Tibial nerve (tissue), 3 donors: ENCODE measurements around the gene FFAR1.

Source experiments
- CTCF ChIP-seq, 5 experiments: fragments of 200-600 bp in 3 of 5; fragments of 450-650 bp in 2 of 5; sonication (generic) in 3 of 5; IDR thresholded peaks; one replicate each; pipeline ENCODE4 v1.5.1; 2016 to 2019; ENCODE audit warnings: antibody characterized with exemption in 5 of 5, mild to moderate bottlenecking in 3 of 5, moderate library complexity in 2 of 5
- POLR2A ChIP-seq, 2 donors: fragments of 450-650 bp; IDR thresholded peaks; one replicate each; pipeline ENCODE4 v1.6.1; 2017; ENCODE audit warnings: antibody characterized with exemption in 2 of 2, mild to moderate bottlenecking in 2 of 2, moderate library complexity in 2 of 2

GRCh38 chr19:35331551-35332214, 16.0 kb upstream of the FFAR1 start:
- no peak for TF ChIP-seq POLR2A (IDR thresholded peaks at IDR 0.05)
- TF ChIP-seq CTCF (IDR thresholded peaks at IDR 0.05): no peak
